ENCODE measurements around the gene TMEM119. TPM values are rescaled to one million over a fixed set of nuclear protein-coding genes. Genes with fewer than 3 reads are reported as not detected.

Gene TMEM119
- total and polyA plus RNA-seq, 2 of the 13 experiments (the other 11 are each of a cell fraction or from before 2014, with no cell fraction given): not detected

DNA sequence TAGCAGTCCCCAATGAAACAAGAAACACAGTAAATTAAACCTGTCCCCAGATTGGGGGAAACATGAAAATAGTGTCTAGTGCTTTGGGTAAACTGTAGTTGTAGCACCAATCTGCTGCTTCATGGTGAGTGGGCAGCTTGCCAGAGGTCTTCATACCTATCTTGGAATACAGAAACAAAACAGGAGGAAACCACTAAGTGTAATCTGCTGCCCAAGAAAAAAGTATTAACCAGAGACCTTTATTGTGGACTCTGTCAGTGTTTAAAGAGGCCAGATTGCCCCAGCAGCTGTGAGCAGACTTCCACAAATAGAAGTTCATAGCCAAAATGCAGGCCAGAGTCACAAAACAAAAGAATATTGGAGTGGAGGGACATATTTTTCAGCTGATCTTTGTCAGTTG is 33.2 kb downstream of the TMEM119 start:
- Histone ChIP-seq H3K4me2 (ENCODE audit: low read depth, low read length) (no peak overlapping the region), H4K20me1 (ENCODE audit: insufficient read depth, low read length) (peaks cover 4% of the 10 kb centered on the region), H2AFZ (ENCODE audit: low read length) (no peak overlapping the region), H3K9ac (ENCODE audit: insufficient read depth, low read depth, low read length) (no peak overlapping the region), H3K9me3 (ENCODE audit: low read length) (no peaks in the 10 kb centered on the region), H3K27ac (ENCODE audit: extremely low read length, insufficient read depth, low read length) (no peak overlapping the region), H3K4me1 (ENCODE audit: insufficient read depth, low read length) (peaks cover 8% of the 10 kb centered on the region), H3K4me3 (replicated peaks in 1 of 3; ENCODE audit: insufficient read depth in 1 of 3, low read depth in 2 of 3, low read length in 3 of 3) (no peak overlapping the region), H3K36me3 (replicated peaks in 1 of 2; ENCODE audit: control insufficient read depth in 1 of 2, insufficient read depth in 2 of 2, low read length in 2 of 2) (peaks cover 20 to 55% of the 10 kb centered on the region in 2 experiments), H3K27me3 (ENCODE audit: control insufficient read depth in 1 of 2, insufficient read depth in 2 of 2, low read length in 2 of 2) (no peaks in the 10 kb centered on the region; a peak in 1 of 5 replicates), H3K79me2 (ENCODE audit: insufficient read depth, low read length) (peaks cover 31% of the 10 kb centered on the region)
- in situ Hi-C loops (cut with HindIII; ENCODE audit: extremely low pct_ligation_motif_present, low pct_unique_long_range_greater_than_20kb): loop anchor here (5.0 to 10.0 kb wide), 2 partner anchors 53 to 240 kb away; no protein-coding TSS in a partner anchor
- intact Hi-C loops (cut with micrococcal nuclease; ENCODE audit: unreplicated experiment): loop anchor here (5.0 kb wide), 2 partner anchors 168 to 293 kb away; partner anchors contain the start of genes CORO1C and SSH1
- POLR2A ChIA-PET: no interaction called here
- ATAC-seq: no peak
- TF ChIP-seq ISX (CRISPR knock-in tag; conservative IDR thresholded peaks at IDR 0.05): no peak
- TF ChIP-seq ZFX (CRISPR knock-in tag; IDR thresholded peaks at IDR 0.05; ENCODE audit: low read depth): no peak
- no peak for TF ChIP-seq HMGA1 (CRISPR knock-in tag; conservative IDR thresholded peaks at IDR 0.05)
- no peak for TF ChIP-seq SOX6 (IDR thresholded peaks at IDR 0.05)
- no peak for TF ChIP-seq SOX6 (CRISPR knock-in tag; IDR thresholded peaks at IDR 0.05)
- no peak for TF ChIP-seq ELF3 (CRISPR knock-in tag; IDR thresholded peaks at IDR 0.05)
- no peak for TF ChIP-seq XRCC5 (optimal IDR thresholded peaks at IDR 0.05; ENCODE audit: low read length)
- no peak for TF ChIP-seq ZNF790 (CRISPR knock-in tag; IDR thresholded peaks at IDR 0.05; ENCODE audit: borderline replicate concordance)
- no peak for TF ChIP-seq ZNF781 (CRISPR knock-in tag; IDR thresholded peaks at IDR 0.05; ENCODE audit: borderline replicate concordance, not compliant biosample characterization)
- TF ChIP-seq, protein P1, sequence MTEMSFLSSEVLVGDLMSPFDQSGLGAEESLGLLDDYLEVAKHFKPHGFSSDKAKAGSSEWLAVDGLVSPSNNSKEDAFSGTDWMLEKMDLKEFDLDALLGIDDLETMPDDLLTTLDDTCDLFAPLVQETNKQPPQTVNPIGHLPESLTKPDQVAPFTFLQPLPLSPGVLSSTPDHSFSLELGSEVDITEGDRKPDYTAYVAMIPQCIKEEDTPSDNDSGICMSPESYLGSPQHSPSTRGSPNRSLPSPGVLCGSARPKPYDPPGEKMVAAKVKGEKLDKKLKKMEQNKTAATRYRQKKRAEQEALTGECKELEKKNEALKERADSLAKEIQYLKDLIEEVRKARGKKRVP (CRISPR knock-in tag; IDR thresholded peaks at IDR 0.05): no peak
- TF ChIP-seq PRPF4 (IDR thresholded peaks at IDR 0.05; ENCODE audit: low read depth, low read length, poor library complexity, severe bottlenecking): no peak
- no peak for TF ChIP-seq ZNF530 (CRISPR knock-in tag; IDR thresholded peaks at IDR 0.05; ENCODE audit: low read depth)
- TF ChIP-seq, protein P2, sequence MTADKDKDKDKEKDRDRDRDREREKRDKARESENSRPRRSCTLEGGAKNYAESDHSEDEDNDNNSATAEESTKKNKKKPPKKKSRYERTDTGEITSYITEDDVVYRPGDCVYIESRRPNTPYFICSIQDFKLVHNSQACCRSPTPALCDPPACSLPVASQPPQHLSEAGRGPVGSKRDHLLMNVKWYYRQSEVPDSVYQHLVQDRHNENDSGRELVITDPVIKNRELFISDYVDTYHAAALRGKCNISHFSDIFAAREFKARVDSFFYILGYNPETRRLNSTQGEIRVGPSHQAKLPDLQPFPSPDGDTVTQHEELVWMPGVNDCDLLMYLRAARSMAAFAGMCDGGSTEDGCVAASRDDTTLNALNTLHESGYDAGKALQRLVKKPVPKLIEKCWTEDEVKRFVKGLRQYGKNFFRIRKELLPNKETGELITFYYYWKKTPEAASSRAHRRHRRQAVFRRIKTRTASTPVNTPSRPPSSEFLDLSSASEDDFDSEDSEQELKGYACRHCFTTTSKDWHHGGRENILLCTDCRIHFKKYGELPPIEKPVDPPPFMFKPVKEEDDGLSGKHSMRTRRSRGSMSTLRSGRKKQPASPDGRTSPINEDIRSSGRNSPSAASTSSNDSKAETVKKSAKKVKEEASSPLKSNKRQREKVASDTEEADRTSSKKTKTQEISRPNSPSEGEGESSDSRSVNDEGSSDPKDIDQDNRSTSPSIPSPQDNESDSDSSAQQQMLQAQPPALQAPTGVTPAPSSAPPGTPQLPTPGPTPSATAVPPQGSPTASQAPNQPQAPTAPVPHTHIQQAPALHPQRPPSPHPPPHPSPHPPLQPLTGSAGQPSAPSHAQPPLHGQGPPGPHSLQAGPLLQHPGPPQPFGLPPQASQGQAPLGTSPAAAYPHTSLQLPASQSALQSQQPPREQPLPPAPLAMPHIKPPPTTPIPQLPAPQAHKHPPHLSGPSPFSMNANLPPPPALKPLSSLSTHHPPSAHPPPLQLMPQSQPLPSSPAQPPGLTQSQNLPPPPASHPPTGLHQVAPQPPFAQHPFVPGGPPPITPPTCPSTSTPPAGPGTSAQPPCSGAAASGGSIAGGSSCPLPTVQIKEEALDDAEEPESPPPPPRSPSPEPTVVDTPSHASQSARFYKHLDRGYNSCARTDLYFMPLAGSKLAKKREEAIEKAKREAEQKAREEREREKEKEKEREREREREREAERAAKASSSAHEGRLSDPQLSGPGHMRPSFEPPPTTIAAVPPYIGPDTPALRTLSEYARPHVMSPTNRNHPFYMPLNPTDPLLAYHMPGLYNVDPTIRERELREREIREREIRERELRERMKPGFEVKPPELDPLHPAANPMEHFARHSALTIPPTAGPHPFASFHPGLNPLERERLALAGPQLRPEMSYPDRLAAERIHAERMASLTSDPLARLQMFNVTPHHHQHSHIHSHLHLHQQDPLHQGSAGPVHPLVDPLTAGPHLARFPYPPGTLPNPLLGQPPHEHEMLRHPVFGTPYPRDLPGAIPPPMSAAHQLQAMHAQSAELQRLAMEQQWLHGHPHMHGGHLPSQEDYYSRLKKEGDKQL (CRISPR knock-in tag; IDR thresholded peaks at IDR 0.05; ENCODE audit: low read depth): no peak
- TF ChIP-seq NFIB (CRISPR knock-in tag; IDR thresholded peaks at IDR 0.05; ENCODE audit: borderline replicate concordance): no peak
- no peak for DNase-seq (ENCODE audit: low spot score)
- no TSS peak for BruUV-seq (replicated peaks)
- CTCF ChIA-PET (ENCODE audit: low intra/inter-chr PET ratio, low total read pairs): interaction anchor here (1.7 to 3.9 kb wide), 2 partner anchors 50 to 53 kb away, joined by 4 to 45 read pairs; no protein-coding TSS in a partner anchor
- no peak for FAIRE-seq
